ENCODE measurements around the gene ANKFY1.
A peak's percentile ranks its signal among the peaks of the same experiment; 100 is the strongest.

DNA sequence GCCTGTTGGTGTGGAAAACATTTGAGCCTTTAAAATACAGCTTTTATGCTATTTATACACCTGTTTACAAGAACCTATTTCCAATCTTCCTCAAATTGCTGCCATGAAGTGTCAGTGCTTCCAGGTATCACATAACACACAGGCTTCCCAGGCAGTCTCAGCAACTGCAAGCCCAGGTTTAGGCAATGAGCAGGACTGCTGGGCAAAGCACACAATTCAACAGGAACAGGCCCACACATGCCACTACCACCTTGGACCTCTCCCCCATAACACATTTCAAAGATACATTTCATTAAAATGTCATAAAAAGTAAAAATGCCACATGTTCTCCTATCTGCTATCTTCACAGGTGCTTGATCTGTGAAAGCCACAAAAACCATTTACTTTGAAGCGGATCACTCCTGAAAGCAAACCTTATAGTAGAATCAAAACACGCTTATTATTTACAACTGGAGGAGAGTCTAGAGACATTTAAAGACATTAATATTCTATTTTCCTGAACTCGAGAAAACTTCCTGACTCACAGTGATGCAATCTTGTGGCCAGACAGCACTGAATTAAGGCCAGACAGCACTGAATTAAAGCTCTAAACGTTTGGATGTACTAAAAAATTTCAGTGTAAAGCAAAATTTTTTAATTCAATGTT lies 31.5 kb downstream of the ANKFY1 start:
- TF ChIP-seq, protein P1, sequence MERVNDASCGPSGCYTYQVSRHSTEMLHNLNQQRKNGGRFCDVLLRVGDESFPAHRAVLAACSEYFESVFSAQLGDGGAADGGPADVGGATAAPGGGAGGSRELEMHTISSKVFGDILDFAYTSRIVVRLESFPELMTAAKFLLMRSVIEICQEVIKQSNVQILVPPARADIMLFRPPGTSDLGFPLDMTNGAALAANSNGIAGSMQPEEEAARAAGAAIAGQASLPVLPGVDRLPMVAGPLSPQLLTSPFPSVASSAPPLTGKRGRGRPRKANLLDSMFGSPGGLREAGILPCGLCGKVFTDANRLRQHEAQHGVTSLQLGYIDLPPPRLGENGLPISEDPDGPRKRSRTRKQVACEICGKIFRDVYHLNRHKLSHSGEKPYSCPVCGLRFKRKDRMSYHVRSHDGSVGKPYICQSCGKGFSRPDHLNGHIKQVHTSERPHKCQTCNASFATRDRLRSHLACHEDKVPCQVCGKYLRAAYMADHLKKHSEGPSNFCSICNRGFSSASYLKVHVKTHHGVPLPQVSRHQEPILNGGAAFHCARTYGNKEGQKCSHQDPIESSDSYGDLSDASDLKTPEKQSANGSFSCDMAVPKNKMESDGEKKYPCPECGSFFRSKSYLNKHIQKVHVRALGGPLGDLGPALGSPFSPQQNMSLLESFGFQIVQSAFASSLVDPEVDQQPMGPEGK (tag by site-specific recombination; IDR thresholded peaks at IDR 0.05), result no peak
- TF ChIP-seq SCRT1 (tag by site-specific recombination; IDR thresholded peaks at IDR 0.05; ENCODE audit: borderline replicate concordance) (no peak), SP3 (tag by site-specific recombination; IDR thresholded peaks at IDR 0.05) (no peak), ZNF777 (tag by site-specific recombination; IDR thresholded peaks at IDR 0.05; ENCODE audit: borderline replicate concordance) (no peak), ZNF138 (tag by site-specific recombination; IDR thresholded peaks at IDR 0.05; ENCODE audit: borderline replicate concordance) (no peak), ZNF24 (tag by site-specific recombination; IDR thresholded peaks at IDR 0.05) (no peak), ZBTB7A (tag by site-specific recombination; IDR thresholded peaks at IDR 0.05; ENCODE audit: low read depth) (no peak), ZNF10 (tag by site-specific recombination; IDR thresholded peaks at IDR 0.05) (no peak)
- TF ChIP-seq, protein P2, sequence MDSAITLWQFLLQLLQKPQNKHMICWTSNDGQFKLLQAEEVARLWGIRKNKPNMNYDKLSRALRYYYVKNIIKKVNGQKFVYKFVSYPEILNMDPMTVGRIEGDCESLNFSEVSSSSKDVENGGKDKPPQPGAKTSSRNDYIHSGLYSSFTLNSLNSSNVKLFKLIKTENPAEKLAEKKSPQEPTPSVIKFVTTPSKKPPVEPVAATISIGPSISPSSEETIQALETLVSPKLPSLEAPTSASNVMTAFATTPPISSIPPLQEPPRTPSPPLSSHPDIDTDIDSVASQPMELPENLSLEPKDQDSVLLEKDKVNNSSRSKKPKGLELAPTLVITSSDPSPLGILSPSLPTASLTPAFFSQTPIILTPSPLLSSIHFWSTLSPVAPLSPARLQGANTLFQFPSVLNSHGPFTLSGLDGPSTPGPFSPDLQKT (IDR thresholded peaks at IDR 0.05; ENCODE audit: borderline replicate concordance, low read depth, low read length), result no peak
- TF ChIP-seq, protein P3, sequence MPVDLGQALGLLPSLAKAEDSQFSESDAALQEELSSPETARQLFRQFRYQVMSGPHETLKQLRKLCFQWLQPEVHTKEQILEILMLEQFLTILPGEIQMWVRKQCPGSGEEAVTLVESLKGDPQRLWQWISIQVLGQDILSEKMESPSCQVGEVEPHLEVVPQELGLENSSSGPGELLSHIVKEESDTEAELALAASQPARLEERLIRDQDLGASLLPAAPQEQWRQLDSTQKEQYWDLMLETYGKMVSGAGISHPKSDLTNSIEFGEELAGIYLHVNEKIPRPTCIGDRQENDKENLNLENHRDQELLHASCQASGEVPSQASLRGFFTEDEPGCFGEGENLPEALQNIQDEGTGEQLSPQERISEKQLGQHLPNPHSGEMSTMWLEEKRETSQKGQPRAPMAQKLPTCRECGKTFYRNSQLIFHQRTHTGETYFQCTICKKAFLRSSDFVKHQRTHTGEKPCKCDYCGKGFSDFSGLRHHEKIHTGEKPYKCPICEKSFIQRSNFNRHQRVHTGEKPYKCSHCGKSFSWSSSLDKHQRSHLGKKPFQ (tag by site-specific recombination; IDR thresholded peaks at IDR 0.05), result no peak
- TF ChIP-seq, protein P4, sequence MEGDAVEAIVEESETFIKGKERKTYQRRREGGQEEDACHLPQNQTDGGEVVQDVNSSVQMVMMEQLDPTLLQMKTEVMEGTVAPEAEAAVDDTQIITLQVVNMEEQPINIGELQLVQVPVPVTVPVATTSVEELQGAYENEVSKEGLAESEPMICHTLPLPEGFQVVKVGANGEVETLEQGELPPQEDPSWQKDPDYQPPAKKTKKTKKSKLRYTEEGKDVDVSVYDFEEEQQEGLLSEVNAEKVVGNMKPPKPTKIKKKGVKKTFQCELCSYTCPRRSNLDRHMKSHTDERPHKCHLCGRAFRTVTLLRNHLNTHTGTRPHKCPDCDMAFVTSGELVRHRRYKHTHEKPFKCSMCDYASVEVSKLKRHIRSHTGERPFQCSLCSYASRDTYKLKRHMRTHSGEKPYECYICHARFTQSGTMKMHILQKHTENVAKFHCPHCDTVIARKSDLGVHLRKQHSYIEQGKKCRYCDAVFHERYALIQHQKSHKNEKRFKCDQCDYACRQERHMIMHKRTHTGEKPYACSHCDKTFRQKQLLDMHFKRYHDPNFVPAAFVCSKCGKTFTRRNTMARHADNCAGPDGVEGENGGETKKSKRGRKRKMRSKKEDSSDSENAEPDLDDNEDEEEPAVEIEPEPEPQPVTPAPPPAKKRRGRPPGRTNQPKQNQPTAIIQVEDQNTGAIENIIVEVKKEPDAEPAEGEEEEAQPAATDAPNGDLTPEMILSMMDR (tag by site-specific recombination; IDR thresholded peaks at IDR 0.05), result no peak
- TF ChIP-seq, protein P5, sequence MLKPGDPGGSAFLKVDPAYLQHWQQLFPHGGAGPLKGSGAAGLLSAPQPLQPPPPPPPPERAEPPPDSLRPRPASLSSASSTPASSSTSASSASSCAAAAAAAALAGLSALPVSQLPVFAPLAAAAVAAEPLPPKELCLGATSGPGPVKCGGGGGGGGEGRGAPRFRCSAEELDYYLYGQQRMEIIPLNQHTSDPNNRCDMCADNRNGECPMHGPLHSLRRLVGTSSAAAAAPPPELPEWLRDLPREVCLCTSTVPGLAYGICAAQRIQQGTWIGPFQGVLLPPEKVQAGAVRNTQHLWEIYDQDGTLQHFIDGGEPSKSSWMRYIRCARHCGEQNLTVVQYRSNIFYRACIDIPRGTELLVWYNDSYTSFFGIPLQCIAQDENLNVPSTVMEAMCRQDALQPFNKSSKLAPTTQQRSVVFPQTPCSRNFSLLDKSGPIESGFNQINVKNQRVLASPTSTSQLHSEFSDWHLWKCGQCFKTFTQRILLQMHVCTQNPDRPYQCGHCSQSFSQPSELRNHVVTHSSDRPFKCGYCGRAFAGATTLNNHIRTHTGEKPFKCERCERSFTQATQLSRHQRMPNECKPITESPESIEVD (tag by site-specific recombination; IDR thresholded peaks at IDR 0.05), result peak; percentile 44

Data from HEK293 (cell line).